Prostate gland (tissue), 2 donors: ENCODE data around the gene SFXN3. TPM values are rescaled to one million over a fixed set of nuclear protein-coding genes. Genes with fewer than 3 reads are reported as not detected.

ENCODE experiments used
- DNase-seq: peaks from one replicate; pipeline ENCODE4 v3.0.0-alpha.2; 2019; ENCODE audit warnings: low spot score
- H3K27ac ChIP-seq, 2 donors: fragments of 200-600 bp; sonication (generic); 2 replicates each; pipeline ENCODE4 v1.5.1; 2017 to 2019
- H3K27me3 ChIP-seq: fragments of 200-600 bp; sonication (generic); replicated peaks from 2 replicates; pipeline ENCODE4 v1.5.1; 2019; ENCODE audit not compliant: insufficient read depth
- H3K36me3 ChIP-seq, 2 donors: fragments of 200-600 bp; sonication (generic); 1 replicate in 1 of 2; 2 replicates in 1 of 2; pipeline versions ENCODE4 v1.5.1 to v1.8.1; 2017 to 2019
- H3K4me1 ChIP-seq: fragments of 200-600 bp; sonication (generic); replicated peaks from 2 replicates; pipeline ENCODE4 v1.5.1; 2019
- H3K4me3 ChIP-seq, 2 donors: fragments of 200-600 bp; sonication (generic); 2 replicates each; pipeline ENCODE4 v1.5.1; 2017 to 2019
- H3K9me3 ChIP-seq: fragments of 200-600 bp; sonication (generic); 2 replicates; pipeline ENCODE4 v1.5.1; 2017
- POLR2A ChIP-seq: fragments of 450-650 bp; IDR thresholded peaks from one replicate; pipeline ENCODE4 v1.6.1; 2016; ENCODE audit warnings: antibody characterized with exemption, mild to moderate bottlenecking
- POLR2AphosphoS5 ChIP-seq: sonication (generic); formaldehyde crosslinking; IDR thresholded peaks from one replicate; pipeline ENCODE4 v1.6.1; 2017; ENCODE audit warnings: antibody characterized with exemption
- WGBS: methylation state at CpG from one replicate; pipeline ENCODE4 v1.1.5; 2018; 5-methylcytosine and 5-hydroxymethylcytosine counted together
- intact Hi-C: fragments of 100-400 bp; cut with DNase I; formaldehyde crosslinking; loops from one replicate; pipeline ENCODE4 v1.14.2; 2022
- total RNA-seq, 2 donors: library from RNA; depleted of rRNA; stranded (reverse); fragments of >200 nt; gene quantifications; one replicate each; pipeline ENCODE4 v1.1.0, GENCODE V29; 2016
- TF ChIP-seq, protein P1 (sequence below), 4 experiments: fragments of 200-600 bp in 2 of 4; fragments of 450-650 bp in 2 of 4; sonication (generic) in 2 of 4; IDR thresholded peaks; 1 replicate in 3 of 4; 2 replicates in 1 of 4; pipeline ENCODE4 v1.5.1; 2016 to 2019; ENCODE audit warnings: antibody characterized with exemption in 4 of 4, mild to moderate bottlenecking in 2 of 4, moderate library complexity in 2 of 4

The SFXN3 gene
- total RNA-seq, 2 donors from 2014 or later: 20.7 to 65.4 TPM

DNA sequence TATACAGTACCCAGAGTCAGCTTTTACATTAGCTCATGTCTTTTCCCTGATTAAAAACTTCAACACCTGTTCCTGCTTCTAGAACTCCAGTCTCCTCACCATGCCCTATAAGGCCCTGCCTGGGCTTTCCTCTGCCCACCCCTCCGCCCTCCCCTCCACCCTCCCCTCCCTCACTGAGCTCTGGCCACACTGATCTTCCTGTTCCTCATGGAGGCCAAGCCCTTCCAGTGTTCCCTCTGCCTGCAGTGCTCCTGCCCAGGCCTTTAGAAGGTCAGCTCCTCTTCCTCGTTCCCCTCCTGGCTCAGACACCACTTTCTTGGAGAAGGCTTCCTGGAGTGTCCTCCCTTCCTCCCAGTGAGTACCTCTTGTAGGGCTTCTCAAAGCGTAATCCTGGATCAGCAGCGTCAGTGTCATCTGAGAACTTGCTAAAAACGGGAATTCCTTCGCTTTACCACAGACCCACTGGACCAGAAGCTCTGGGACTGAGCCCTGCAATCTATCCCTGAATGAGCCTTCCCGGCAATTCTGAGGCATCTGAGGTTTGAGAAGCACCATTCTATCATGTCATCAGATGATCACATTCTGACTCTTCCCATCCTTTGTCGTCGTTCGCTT, 3.8 kb upstream of the SFXN3 start:
- no peak for DNase-seq
- TF ChIP-seq POLR2A (no peak), POLR2AphosphoS5 (no peak)
- TF ChIP-seq, protein P1, sequence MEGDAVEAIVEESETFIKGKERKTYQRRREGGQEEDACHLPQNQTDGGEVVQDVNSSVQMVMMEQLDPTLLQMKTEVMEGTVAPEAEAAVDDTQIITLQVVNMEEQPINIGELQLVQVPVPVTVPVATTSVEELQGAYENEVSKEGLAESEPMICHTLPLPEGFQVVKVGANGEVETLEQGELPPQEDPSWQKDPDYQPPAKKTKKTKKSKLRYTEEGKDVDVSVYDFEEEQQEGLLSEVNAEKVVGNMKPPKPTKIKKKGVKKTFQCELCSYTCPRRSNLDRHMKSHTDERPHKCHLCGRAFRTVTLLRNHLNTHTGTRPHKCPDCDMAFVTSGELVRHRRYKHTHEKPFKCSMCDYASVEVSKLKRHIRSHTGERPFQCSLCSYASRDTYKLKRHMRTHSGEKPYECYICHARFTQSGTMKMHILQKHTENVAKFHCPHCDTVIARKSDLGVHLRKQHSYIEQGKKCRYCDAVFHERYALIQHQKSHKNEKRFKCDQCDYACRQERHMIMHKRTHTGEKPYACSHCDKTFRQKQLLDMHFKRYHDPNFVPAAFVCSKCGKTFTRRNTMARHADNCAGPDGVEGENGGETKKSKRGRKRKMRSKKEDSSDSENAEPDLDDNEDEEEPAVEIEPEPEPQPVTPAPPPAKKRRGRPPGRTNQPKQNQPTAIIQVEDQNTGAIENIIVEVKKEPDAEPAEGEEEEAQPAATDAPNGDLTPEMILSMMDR (IDR thresholded peaks at IDR 0.05): no peak
- Histone ChIP-seq H3K9me3 (no peaks in the 10 kb centered on the region), H3K27ac (no peak overlapping the region), H3K4me3 (no peak overlapping the region), H3K4me1 (peaks cover 6% of the 10 kb centered on the region), H3K27me3 (no peaks in the 10 kb centered on the region), H3K36me3 (no peaks in the 10 kb centered on the region)
- WGBS: 73% methylated on average over 10 of the region's 10 CpGs
- intact Hi-C loops: no loop called here

DNA sequence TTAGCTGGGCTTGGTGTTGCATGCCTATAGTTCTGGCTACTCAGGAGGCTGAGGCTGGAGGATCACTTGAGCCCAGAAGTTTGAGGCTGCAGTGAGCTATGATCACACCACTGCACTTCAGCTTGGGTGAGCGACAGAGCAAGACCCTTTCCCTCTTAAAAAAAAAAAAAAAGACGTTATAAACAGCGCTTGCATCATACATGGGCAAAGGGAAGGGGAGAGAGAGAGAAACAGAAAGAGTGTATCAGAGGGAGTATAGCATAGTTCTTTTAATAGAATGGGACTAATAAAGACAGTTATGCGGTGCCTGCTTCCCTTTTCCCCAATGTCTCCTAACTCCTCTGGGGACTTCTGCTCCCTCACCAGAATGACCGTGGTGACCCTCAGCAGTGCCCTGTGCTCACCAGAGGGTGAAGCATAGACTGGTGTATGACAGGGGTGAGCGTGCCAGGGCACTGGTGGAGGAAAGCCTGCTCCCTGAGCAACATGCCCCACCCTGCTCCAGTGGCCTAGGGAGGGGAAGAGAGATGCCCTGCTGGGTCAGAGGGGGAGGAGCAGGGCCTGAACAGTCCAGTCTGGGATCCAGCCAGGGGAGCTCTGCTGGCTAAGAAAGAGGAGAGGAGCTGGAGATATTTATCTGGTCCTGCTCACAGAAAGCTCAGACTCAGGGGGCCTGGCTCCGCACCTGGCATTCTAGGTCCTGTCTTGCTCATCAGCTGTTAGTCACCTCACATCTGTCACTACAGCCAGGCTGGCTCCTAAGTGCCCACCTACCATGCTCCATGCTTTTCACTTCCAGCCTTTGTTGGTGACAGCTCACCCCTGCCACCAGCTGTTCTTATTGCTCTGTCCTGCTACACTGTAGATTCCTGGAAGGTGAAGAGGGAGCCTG, 2.3 kb upstream of the SFXN3 start:
- WGBS: 73% methylated on average over 7 of the region's 7 CpGs
- H3K27ac ChIP-seq: no peak overlapping the region
- H3K36me3 ChIP-seq: no peaks in the 10 kb centered on the region
- TF ChIP-seq POLR2A (no peak), POLR2AphosphoS5 (no peak)
- TF ChIP-seq, protein P1 (IDR thresholded peaks at IDR 0.05): no peak
- intact Hi-C loops: no loop called here
- peaks cover 16% of the 10 kb centered on the region for H3K4me1 ChIP-seq
- H3K27me3 ChIP-seq: no peaks in the 10 kb centered on the region
- no peaks in the 10 kb centered on the region for H3K9me3 ChIP-seq
- H3K4me3 ChIP-seq: no peak overlapping the region
- DNase-seq: no peak

DNA sequence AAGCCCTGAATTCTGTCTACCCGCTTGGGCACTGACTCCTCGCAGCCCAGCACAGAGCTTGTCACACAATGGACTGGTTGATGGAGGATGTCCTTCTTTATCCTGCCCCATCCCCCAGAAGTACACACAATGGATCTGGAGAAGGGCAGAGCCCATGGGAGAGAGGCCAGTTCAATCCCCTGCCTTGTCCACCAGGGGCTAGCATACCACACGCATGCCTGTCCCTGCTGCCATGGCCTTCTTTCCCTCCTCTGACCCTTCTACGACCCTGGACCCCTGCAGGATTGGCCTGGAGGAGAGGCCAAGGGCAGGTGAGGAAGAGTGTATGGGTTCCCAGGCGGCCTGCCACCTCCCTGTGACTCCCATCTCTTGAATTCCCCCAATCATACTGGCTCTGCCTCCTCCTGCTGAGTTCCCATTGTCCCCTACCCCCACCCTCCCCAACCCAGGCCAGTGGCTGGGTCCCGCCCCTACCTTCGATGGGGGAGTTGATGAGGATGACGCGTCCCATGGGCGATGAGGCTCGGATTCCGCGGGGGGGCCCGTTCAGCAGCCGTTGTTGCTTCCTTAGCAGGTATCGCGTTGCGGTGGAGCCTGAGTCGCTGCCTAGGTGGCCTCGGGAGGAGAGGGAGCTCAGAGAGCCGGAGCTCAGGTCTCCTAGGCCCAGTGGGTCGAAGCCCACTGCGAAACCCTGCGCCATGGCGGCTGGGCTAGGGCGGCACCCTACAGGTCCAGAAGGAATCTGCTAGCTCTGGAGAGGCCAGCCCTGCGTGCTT, 1.3 kb upstream of the SFXN3 start:
- 62% methylated on average over 27 of the region's 27 CpGs for WGBS
- intact Hi-C loops: loop anchor here (5.0 kb wide), 1 partner anchor 38 kb away; no protein-coding TSS in a partner anchor
- Histone ChIP-seq H3K4me3 (no peak overlapping the region), H3K27ac (no peak overlapping the region), H3K9me3 (no peaks in the 10 kb centered on the region), H3K4me1 (peaks cover 16% of the 10 kb centered on the region), H3K36me3 (no peaks in the 10 kb centered on the region), H3K27me3 (no peaks in the 10 kb centered on the region)
- no peak for DNase-seq
- TF ChIP-seq, protein P1 (IDR thresholded peaks at IDR 0.05): no peak
- no peak for TF ChIP-seq POLR2A
- TF ChIP-seq POLR2AphosphoS5: no peak

DNA sequence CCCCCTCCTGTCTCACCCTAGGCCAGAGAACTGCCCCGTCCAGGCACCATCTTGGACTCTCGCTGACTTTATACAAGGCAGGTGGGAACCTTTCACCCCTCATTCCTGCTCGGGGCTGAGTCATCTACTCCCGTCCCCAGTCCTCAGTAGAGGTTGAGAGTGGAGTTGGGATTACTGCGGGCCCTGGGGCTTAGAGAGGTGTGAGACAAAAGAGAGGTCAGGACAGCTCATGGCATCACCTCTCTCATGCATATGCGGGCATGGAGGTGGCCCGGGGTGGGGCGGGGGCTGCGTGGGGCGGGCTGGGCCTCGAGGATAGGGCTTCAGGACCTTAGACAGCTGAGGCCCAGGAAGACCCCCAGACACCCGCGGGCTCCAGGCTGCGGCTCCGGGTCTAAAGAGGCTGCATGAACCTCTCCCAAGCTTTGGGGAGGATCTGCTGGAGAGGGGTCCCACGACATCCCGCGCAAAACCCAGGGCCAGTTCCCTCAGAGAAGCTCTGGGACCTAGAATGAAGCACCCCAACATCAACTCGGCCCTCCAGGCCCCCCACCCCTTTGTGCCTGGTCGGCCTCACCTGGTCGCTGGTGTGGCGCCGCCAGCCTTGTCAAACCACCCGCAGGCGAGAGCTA, 422 bp upstream of the SFXN3 start:
- WGBS: 12% methylated on average over 25 of the region's 25 CpGs
- intact Hi-C loops: loop anchor here (5.0 kb wide), 1 partner anchor 37 kb away; no protein-coding TSS in a partner anchor

More for the DNA sequence above, 422 bp upstream of the SFXN3 start:
- TF ChIP-seq POLR2AphosphoS5 (no peak), POLR2A (no peak)
- TF ChIP-seq, protein P1 (IDR thresholded peaks at IDR 0.05): no peak
- H3K9me3 ChIP-seq: no peaks in the 10 kb centered on the region
- peaks cover 0 to 4% of the 10 kb centered on the region in 2 donors for H3K36me3 ChIP-seq
- DNase-seq: no peak
- H3K4me3 ChIP-seq: peak overlapping the region; percentile 70 to 75
- peak overlapping the region; percentile 97 for H3K27ac ChIP-seq
- no peaks in the 10 kb centered on the region for H3K27me3 ChIP-seq
- H3K4me1 ChIP-seq: peaks cover 16% of the 10 kb centered on the region
